Posterior cingulate gyrus (tissue), 11 donors: ENCODE measurements around the gene GABRD.
A peak's percentile ranks its signal among the peaks of the same experiment; 100 is the strongest.

Experiments used
- DNase-seq, 10 donors: peaks; one replicate each; pipeline versions ENCODE4 v3.0.0 to v3.0.0-alpha.2; 2020 to 2021; ENCODE audit warnings: mixed read lengths in 3 of 10
- intact Hi-C: fragments of 100-400 bp; cut with DNase I; formaldehyde crosslinking; loops from one replicate; pipeline ENCODE4 v1.15.1; 2023

The GABRD gene

GRCh38 chr1:2068951-2069350 is 49.8 kb downstream of the GABRD start:
- peak in 1 of 10 donors; percentile 79 for DNase-seq
- intact Hi-C loops: no loop called here

DNA sequence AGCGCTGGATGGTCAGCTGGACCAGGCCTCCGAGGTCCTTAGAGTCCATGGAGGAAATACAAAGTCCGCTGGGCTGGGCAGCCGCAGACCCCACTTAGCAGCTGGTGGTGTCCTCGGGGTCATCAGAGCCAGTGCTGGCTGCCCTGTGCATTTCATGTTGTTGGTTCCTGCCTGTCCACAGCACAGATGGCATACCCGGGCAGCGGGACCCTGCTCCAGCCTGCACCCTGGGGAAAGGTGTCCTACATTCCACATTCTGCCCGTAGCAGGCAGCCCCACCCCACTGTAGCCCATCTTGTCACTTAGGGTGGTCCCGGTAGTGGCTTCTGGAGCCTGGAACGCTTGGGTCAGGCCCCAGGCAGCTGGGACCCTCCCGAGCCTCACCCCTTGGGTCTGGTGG is 50.9 kb downstream of the GABRD start:
- DNase-seq: peak in 1 of 10 donors; percentile 64
- intact Hi-C loops: no loop called here

- peak in 1 of 10 donors; percentile 73 for DNase-seq
- intact Hi-C loops: no loop called here
Measured at GRCh38 chr1:2070800-2071530, 51.8 kb downstream of the GABRD start.

- peak in 1 of 10 donors; percentile 66 for DNase-seq
- intact Hi-C loops: no loop called here
Measured at GRCh38 chr1:2072109-2072806, 53.1 kb downstream of the GABRD start.

DNA sequence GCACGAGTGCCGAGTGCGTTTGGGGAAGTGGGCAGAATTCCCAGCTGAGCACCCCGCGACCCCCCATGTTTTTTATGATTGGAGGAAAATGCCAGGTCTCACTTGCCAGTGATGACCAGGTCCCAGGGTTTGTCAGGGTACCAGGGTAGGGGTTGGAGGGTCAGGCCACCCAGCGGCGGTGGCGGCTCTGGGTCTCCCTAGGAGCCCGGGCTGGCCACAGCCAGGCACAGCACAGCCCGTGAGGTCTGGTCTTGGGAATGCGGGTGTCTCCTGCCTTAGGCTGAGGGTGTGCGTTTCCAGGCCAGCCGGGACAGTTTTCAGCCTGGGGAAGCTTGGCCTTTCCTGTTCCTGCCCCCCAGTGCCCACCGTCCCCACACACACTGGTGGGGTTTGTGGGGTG is 53.7 kb downstream of the GABRD start:
- intact Hi-C loops: no loop called here
- DNase-seq: peak in 1 of 10 donors; percentile 69

- intact Hi-C loops: no loop called here
Measured at GRCh38 chr1:2073382-2074230, 54.5 kb downstream of the GABRD start.

GRCh38 chr1:2074396-2074795 is 55.3 kb downstream of the GABRD start:
- intact Hi-C loops: no loop called here
- DNase-seq: peak in 2 of 10 donors; percentile 17 to 84

More at GRCh38 chr1:2073382-2074230, 54.5 kb downstream of the GABRD start:
- DNase-seq: peak; percentile 79 to 99 (median 88)

DNA sequence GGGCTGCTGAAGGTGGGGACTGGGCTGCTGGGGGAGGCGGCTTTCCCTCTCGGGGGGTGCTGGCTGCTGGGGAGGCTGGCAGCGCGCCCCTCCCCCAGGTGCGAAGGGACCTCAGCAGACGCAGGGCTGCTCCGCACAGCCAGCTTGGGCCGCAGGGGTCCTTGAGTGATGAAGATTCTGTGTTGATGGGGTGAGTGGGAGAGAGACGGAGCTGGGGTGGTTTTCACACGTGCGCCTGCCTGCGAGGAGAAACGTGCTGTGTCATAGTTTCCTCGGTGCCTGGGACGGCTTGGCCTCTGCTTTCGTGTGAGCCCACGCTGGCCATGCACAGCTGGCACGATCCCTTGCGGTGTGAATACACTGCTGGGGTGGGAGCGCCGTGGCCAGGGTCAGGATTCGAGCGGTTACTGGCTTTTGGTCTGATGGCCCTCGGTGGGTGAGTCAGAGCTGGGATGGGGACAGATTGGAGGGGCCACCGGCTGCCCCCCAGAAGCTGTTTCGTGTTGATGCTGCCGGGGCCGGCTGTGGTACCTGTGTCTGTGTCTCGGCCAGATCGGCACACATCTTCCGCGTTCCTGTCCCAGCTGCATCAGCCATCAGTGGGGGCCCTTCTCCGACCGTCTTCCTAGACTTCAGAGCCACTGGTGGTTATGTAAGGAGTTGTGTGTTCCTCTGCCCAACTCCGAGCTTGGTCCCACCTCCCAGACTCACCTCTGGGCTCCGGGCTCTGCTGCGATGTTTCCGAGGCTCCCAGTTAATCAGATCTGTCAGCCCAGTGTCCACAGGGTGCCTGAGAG is 56.0 kb downstream of the GABRD start:
- intact Hi-C loops: no loop called here
- DNase-seq: peak in 6 of 10 donors; percentile 39 to 92 (median 57)

DNA sequence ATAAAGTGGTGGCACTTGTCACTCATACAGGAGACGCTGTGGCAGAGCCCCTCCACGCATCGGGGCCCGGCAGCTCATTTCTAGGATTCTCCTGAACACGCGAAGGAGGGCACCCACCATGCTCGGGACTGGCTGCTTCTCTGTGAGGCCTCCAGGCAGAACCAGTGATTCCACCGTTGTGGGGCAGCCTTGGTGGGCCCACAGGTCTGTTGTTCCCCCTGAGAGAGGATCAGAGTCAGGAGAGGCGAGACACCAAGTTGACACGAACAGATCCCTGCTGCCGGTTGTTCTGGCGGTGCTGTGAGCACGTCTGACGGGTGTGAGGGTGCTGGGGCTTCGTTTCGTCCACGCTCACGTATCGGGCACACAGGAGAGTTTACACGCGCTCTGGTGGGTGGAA is 57.7 kb downstream of the GABRD start:
- peak in 1 of 10 donors; percentile 76 for DNase-seq
- intact Hi-C loops: no loop called here

DNA sequence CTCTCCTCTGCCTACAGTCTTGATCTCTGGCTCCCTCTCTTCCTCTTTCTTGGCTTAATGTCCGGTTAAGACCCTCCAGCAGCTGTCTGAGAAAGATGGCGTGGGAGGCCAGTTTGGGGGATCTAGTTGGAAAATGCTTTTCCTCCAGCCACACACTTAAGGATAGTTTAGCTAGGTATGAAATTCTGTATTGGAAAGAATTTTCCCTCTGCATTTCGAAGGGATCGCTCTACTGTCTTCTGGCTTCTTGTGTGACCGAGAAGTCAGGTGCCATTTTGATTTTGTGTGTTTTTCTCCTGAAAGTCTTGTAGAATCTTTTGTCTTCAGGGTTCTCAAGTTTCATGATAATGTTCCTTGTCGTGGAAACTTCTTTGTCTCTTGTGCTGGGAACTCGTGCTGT is 59.0 kb downstream of the GABRD start:
- DNase-seq: no peak
- intact Hi-C loops: no loop called here

- intact Hi-C loops: no loop called here
- peak in 1 of 10 donors; percentile 26 for DNase-seq
Measured at GRCh38 chr1:2079396-2080085, 60.4 kb downstream of the GABRD start.

DNA sequence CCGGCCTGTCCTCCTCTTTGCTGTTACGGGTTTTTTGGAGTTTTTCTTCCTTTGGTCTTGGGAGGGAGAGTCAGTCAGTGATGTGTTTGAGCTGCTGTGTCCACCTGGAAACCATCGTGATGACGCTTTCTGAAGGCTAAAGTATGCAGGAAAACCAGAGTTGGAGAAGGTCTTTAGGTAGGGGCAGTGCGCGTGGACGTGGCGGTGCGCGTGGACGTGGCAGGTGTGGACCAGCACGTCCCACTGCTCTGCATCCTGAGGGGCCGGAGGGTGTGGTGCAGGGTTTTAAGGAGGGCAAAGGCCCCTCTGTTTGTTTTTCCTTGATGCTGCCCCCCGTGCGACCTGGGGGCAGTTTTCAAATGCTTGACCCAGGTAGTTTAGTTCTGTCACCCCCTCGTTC is 61.0 kb downstream of the GABRD start:
- intact Hi-C loops: no loop called here

More for the DNA sequence above, 61.0 kb downstream of the GABRD start:
- DNase-seq: peak in 1 of 10 donors; percentile 35
